OCI-LY1 (cell line): Measurements from ENCODE around the gene PDCD1.

Experiments
- CTCF ChIP-seq: fragments of 200-600 bp; sonication (generic), shearing (Covaris generic); IDR thresholded peaks from 2 replicates; pipeline ENCODE4 v1.5.1; 2017; ENCODE audit warnings: mild to moderate bottlenecking, antibody characterized with exemption, low read length, moderate library complexity, mixed read lengths
- EZH2 ChIP-seq: fragments of 200-600 bp; sonication (generic), shearing (Covaris generic); IDR thresholded peaks from 2 replicates; pipeline ENCODE4 v1.8.0; 2017; ENCODE audit warnings: borderline replicate concordance, mixed run types, mild to moderate bottlenecking, antibody characterized with exemption, low read length, moderate library complexity, mixed read lengths

DNA sequence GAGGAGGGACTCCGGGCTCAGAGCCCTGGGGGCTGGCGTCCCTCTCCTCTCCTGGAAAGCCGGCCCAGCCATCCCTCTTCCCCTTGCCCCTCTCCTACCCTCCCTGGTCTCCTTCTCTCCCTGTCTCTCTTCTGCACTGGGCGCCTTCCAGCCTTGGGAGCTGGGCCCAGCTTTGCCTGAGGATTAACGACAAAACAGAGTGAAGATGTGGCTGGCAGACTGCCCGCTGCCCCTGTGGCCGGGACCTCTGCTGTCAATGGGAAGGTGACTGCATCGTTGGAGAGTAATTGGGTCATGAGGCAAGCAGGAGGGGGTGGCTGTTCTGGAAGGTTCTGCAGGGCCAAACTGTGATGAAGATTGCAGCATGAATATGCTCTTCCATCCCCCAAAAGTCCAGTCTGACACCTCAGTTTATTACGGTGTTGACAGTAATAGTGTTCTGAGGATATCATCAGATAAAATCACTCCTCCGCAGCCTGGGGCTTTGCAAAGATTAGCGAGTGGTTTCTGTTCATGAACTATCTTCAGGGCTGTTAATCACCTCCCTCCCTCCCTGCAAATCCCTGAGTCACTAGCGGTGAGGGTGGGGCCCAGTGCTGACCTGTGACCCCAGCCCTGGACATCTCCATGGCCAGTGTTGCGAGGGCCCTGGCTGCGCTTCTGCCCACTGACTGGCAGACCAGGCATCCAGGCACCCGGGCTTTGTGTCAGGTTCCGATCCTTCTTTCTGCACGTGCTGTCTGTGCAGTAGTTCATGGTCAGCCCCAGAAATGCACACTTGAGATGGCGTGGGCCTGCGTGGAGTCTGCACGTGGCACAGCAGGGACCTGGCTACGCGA lies 33.8 kb upstream of the PDCD1 start:
- TF ChIP-seq CTCF (no peak), EZH2 (no peak)
